ENCODE results near the gene PDGFB. TPM values are rescaled to one million over a fixed set of nuclear protein-coding genes. Genes with fewer than 3 reads are reported as not detected.
A peak's percentile ranks its signal among the peaks of the same experiment; 100 is the strongest.

PDGFB gene
- polyA plus RNA-seq, 1 donor from 2014 or later, result 0.24 TPM

- Mint-ChIP-seq H3K36me3 (no peaks in the 10 kb centered on the region), H3K9me3 (no peaks in the 10 kb centered on the region), H3K4me3 (no peak overlapping the region), H3K4me1 (peaks cover 0 to 6% (median 4%) of the 10 kb centered on the region in 3 donors), H3K27me3 (peaks cover 54% of the 10 kb centered on the region), H3K27ac (peak overlapping the region in 1 of 3 donors; percentile 43)
These were observed 8.0 kb upstream of the PDGFB start for GRCh38 chr22:39252461-39253434.

- H3K4me1 Mint-ChIP-seq, result peaks cover 4 to 6% (median 5%) of the 10 kb centered on the region in 3 donors
- no peaks in the 10 kb centered on the region for H3K9me3 Mint-ChIP-seq
- no peaks in the 10 kb centered on the region for H3K36me3 Mint-ChIP-seq
- no peak overlapping the region for H3K27ac Mint-ChIP-seq
- H3K27me3 Mint-ChIP-seq, result peaks cover 61% of the 10 kb centered on the region
- H3K4me3 Mint-ChIP-seq, result peak overlapping the region in 1 of 4 donors; percentile 70
These were observed 7.1 kb upstream of the PDGFB start for GRCh38 chr22:39251762-39252460.

- Mint-ChIP-seq H3K4me1 (peaks cover 4 to 7% (median 5%) of the 10 kb centered on the region in 3 donors), H3K27me3 (peaks cover 70% of the 10 kb centered on the region), H3K27ac (peak overlapping the region in 1 of 3 donors; percentile 23), H3K9me3 (no peaks in the 10 kb centered on the region), H3K36me3 (no peaks in the 10 kb centered on the region), H3K4me3 (no peak overlapping the region)
These were observed 6.1 kb upstream of the PDGFB start for GRCh38 chr22:39250838-39251237.

GRCh38 chr22:39250131-39250530 lies 5.3 kb upstream of the PDGFB start:
- Mint-ChIP-seq H3K27ac (no peak overlapping the region), H3K4me3 (no peak overlapping the region), H3K9me3 (no peaks in the 10 kb centered on the region), H3K4me1 (peaks cover 5 to 7% (median 7%) of the 10 kb centered on the region in 3 donors), H3K27me3 (peaks cover 70% of the 10 kb centered on the region), H3K36me3 (no peaks in the 10 kb centered on the region)

- Mint-ChIP-seq H3K27ac (no peak overlapping the region), H3K4me3 (no peak overlapping the region), H3K27me3 (peaks cover 73% of the 10 kb centered on the region), H3K9me3 (no peaks in the 10 kb centered on the region), H3K4me1 (peaks cover 3 to 5% (median 5%) of the 10 kb centered on the region in 3 donors), H3K36me3 (no peaks in the 10 kb centered on the region)
These were observed 4.4 kb upstream of the PDGFB start for GRCh38 chr22:39249086-39249704.

- peaks cover 3 to 8% (median 5%) of the 10 kb centered on the region in 3 donors for H3K4me1 Mint-ChIP-seq
- no peak overlapping the region for H3K27ac Mint-ChIP-seq
- H3K36me3 Mint-ChIP-seq, result no peaks in the 10 kb centered on the region
- H3K9me3 Mint-ChIP-seq, result no peaks in the 10 kb centered on the region
- no peak overlapping the region for H3K4me3 Mint-ChIP-seq
- H3K27me3 Mint-ChIP-seq, result peaks cover 76% of the 10 kb centered on the region
These were observed 3.5 kb upstream of the PDGFB start for GRCh38 chr22:39248254-39248653.

GRCh38 chr22:39247361-39247760 lies 2.6 kb upstream of the PDGFB start:
- Mint-ChIP-seq H3K9me3 (no peaks in the 10 kb centered on the region), H3K27me3 (peaks cover 72% of the 10 kb centered on the region), H3K4me1 (peaks cover 5 to 10% (median 6%) of the 10 kb centered on the region in 3 donors), H3K27ac (no peak overlapping the region), H3K4me3 (no peak overlapping the region), H3K36me3 (no peaks in the 10 kb centered on the region)

GRCh38 chr22:39246690-39247332 lies 2.0 kb upstream of the PDGFB start:
- Mint-ChIP-seq H3K9me3 (no peaks in the 10 kb centered on the region), H3K4me1 (peaks cover 6 to 10% (median 6%) of the 10 kb centered on the region in 3 donors), H3K27ac (no peak overlapping the region), H3K27me3 (peaks cover 67% of the 10 kb centered on the region), H3K36me3 (no peaks in the 10 kb centered on the region), H3K4me3 (no peak overlapping the region)

- Mint-ChIP-seq H3K4me3 (peak overlapping the region in 1 of 4 donors; percentile 42), H3K36me3 (no peaks in the 10 kb centered on the region), H3K27ac (no peak overlapping the region)
These were observed 1.4 kb upstream of the PDGFB start for GRCh38 chr22:39246217-39246616.

GRCh38 chr22:39245130-39246039 lies 603 bp upstream of the PDGFB start:
- Mint-ChIP-seq H3K9me3 (peaks cover 0 to 5% (median 0%) of the 10 kb centered on the region in 3 donors), H3K27ac (no peak overlapping the region), H3K4me3 (peak overlapping the region in 2 of 4 donors; percentile 22 to 63), H3K36me3 (no peaks in the 10 kb centered on the region), H3K4me1 (peaks cover 13 to 15% (median 13%) of the 10 kb centered on the region in 3 donors), H3K27me3 (peaks cover 67% of the 10 kb centered on the region)

More at GRCh38 chr22:39246217-39246616, 1.4 kb upstream of the PDGFB start:
- Mint-ChIP-seq H3K27me3 (peaks cover 67% of the 10 kb centered on the region), H3K9me3 (peaks cover 0 to 5% (median 0%) of the 10 kb centered on the region in 3 donors), H3K4me1 (peaks cover 12 to 13% (median 12%) of the 10 kb centered on the region in 3 donors)

GRCh38 chr22:39244136-39244495 lies 666 bp downstream of the PDGFB start:
- Mint-ChIP-seq H3K4me3 (peak overlapping the region in 3 of 4 donors; percentile 57 to 83 (median 74)), H3K9me3 (peaks cover 0 to 5% (median 0%) of the 10 kb centered on the region in 3 donors), H3K27ac (no peak overlapping the region), H3K4me1 (peaks cover 13 to 15% (median 13%) of the 10 kb centered on the region in 3 donors), H3K27me3 (peaks cover 61% of the 10 kb centered on the region), H3K36me3 (no peaks in the 10 kb centered on the region)

GRCh38 chr22:39243439-39244135 lies 1.2 kb downstream of the PDGFB start:
- Mint-ChIP-seq H3K4me1 (peaks cover 13 to 15% (median 13%) of the 10 kb centered on the region in 3 donors), H3K27me3 (peaks cover 59% of the 10 kb centered on the region), H3K27ac (no peak overlapping the region)

More at GRCh38 chr22:39243439-39244135, 1.2 kb downstream of the PDGFB start:
- Mint-ChIP-seq H3K4me3 (peak overlapping the region in 3 of 4 donors; percentile 63 to 77 (median 64)), H3K9me3 (peaks cover 0 to 5% (median 0%) of the 10 kb centered on the region in 3 donors), H3K36me3 (no peaks in the 10 kb centered on the region)

Measured in IgD-negative memory B cell (primary cell).